HG03095 (cell line): ENCODE measurements around the gene RBMY1E.
"Not testable (repeated sequence)": the region's sequence is repeated elsewhere in the genome, so short reads cannot be mapped to it uniquely, and the experiment has no call there.

Source experiments
- ATAC-seq: cut with Tn5 transposase; IDR thresholded peaks from one replicate; pipeline ENCODE4 v1.9.1; 2021; ENCODE audit warnings: moderate library complexity; ENCODE audit not compliant: unreplicated experiment

Gene RBMY1E

DNA sequence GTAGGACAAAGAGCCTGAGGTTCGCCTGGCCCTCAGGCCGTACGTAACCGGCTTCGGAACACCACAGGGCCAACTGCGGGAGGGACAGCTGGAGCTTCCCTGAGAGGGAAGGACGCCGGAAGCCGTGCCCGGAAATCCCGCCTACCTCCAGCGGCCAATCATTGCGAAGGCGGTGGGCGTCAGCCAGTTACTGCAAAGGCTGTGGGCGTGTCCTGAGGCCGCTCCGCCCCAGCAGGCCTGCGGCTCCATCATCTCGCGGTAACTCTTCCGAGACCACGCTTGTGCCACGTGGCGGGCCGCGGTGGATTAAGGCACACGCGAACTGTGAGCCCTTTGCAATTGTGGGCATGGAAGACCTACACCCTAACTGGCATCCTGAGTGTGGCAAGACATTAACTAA, at the start of gene RBMY1E:
RBMY1E (minus strand) TSS at position 101 of the 400 bp plus-strand sequence. CDS start 1,978 bp downstream, outside the sequence.
- ATAC-seq: not testable (repeated sequence)

DNA sequence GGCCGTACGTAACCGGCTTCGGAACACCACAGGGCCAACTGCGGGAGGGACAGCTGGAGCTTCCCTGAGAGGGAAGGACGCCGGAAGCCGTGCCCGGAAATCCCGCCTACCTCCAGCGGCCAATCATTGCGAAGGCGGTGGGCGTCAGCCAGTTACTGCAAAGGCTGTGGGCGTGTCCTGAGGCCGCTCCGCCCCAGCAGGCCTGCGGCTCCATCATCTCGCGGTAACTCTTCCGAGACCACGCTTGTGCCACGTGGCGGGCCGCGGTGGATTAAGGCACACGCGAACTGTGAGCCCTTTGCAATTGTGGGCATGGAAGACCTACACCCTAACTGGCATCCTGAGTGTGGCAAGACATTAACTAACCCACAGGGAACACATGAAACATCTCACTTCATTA, 23.4 kb downstream of the RBMY1E start, which contains the start of gene RBMY1D:
RBMY1D (minus strand) TSS at position 101 of the 400 bp plus-strand sequence. CDS start 2,013 bp downstream, outside the sequence.
- ATAC-seq: not testable (repeated sequence)

DNA sequence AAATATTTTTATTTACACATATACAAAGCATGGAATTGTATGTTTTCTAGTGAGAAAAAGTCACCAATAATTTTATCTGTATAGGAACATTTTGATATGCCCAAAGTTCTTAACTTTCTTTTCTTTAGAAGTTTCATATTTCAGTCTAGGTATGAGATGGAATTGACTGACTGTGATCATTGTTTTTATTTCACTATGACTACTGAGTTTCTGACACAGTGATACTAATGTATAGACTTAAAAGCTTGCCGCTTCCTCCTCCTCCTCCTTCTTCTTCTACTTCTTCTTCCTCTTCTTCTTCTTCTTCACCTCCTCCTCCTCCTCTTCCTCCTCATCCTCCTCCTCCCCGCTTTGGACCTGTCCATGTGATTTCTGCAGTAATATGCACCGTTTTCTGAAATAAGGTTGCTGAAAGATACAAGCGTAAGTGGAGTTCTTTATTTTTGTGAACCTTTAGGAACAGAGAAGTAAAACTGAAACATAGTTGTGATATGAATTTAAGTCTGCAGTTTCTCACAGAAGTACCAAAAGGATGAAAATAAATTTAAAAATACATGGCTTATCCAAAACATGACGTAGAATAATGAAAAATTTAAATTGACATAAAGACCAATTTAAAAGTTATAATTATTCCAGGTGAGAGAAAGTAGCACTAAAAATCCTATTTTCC, 48.3 kb downstream of the RBMY1E start:
- not testable (repeated sequence) for ATAC-seq
